ENCODE measurements around the gene ITGB2.

The ITGB2 gene

DNA sequence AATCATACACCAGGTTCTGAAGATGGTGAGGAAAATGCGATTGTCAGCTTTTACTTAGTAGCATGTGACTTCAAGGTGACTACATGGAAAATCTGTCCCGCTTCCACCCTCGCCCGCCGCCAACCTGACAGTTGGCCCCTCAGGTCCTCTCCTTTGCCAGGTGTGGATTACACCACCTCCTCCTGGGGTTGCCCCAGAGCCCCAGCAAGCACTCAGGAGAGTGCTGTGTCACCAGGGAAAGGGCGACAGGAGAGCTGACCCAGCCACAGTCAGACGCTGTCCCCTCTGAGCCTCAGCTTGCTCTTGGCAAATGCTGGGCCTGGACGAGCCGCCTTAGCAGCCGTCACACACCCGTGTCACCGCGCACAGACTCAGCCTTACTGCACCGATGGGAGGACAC, 65.1 kb downstream of the ITGB2 start:
- Mint-ChIP-seq H3K27ac (no peak overlapping the region), H3K36me3 (ENCODE audit: low read depth) (peaks cover 81% of the 10 kb centered on the region), H3K9me3 (no peaks in the 10 kb centered on the region), H3K4me1 (no peaks in the 10 kb centered on the region), H3K27me3 (ENCODE audit: low read depth) (no peaks in the 10 kb centered on the region), H3K4me3 (no peak overlapping the region)
- TF ChIP-seq, protein P1, sequence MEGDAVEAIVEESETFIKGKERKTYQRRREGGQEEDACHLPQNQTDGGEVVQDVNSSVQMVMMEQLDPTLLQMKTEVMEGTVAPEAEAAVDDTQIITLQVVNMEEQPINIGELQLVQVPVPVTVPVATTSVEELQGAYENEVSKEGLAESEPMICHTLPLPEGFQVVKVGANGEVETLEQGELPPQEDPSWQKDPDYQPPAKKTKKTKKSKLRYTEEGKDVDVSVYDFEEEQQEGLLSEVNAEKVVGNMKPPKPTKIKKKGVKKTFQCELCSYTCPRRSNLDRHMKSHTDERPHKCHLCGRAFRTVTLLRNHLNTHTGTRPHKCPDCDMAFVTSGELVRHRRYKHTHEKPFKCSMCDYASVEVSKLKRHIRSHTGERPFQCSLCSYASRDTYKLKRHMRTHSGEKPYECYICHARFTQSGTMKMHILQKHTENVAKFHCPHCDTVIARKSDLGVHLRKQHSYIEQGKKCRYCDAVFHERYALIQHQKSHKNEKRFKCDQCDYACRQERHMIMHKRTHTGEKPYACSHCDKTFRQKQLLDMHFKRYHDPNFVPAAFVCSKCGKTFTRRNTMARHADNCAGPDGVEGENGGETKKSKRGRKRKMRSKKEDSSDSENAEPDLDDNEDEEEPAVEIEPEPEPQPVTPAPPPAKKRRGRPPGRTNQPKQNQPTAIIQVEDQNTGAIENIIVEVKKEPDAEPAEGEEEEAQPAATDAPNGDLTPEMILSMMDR (IDR thresholded peaks at IDR 0.05; ENCODE audit: unreplicated experiment in 3 of 3), result no peak

DNA sequence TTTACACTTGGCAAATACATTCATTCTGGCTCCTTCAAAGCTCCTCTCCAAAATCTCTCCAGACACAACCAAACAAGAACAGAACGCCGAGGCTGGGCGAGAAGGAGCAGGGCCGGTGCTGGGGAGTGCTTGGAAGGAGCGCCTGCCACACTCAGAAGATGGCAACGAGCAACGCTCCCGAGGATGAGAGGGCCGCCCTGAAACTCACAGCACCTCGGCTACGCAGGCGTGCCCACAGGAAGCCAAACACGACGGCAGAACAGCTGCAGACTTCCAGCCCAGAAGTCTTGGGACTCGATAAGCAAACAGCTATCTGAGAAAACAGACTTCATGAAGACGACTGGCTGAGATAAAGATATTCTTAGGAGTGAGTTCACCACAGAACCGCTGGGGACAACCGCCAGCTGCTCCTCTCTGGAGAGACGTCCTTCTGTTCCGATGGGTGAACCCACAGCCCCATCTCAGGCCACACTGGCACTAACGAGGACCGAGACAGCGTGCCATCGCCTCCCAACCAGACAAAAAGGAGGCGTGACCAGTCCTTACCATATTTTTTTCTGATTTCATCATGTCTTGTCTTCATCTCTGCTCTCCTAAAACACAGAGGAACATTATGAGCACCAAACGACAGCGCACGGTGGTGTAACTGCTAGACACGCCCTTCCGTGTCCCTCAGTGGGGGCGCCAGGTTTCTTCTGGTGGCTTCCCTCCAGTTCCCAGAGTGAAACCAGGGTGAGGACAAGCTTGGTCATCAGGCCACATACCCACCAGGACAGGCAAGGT, 65.8 kb downstream of the ITGB2 start:
- Mint-ChIP-seq H3K9me3 (no peaks in the 10 kb centered on the region), H3K27me3 (ENCODE audit: low read depth) (no peaks in the 10 kb centered on the region), H3K4me1 (no peaks in the 10 kb centered on the region), H3K36me3 (ENCODE audit: low read depth) (peaks cover 80% of the 10 kb centered on the region), H3K4me3 (no peak overlapping the region), H3K27ac (no peak overlapping the region)
- TF ChIP-seq, protein P1 (IDR thresholded peaks at IDR 0.05; ENCODE audit: unreplicated experiment in 3 of 3), result no peak

DNA sequence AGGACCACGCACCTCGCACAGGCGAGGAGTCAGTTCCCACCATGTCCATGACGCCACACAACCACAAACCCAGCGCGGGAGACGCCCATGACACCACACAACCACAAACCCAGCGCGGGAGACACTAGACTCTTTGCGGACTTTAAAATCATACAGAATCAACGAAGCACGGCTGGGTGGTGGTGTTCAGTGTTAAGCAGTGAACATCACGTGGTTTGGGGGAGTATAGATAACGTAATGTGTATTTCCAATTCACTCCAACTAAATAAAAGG, 66.4 kb downstream of the ITGB2 start:
- Mint-ChIP-seq H3K4me1 (no peaks in the 10 kb centered on the region), H3K27me3 (ENCODE audit: low read depth) (no peaks in the 10 kb centered on the region), H3K36me3 (ENCODE audit: low read depth) (peaks cover 80% of the 10 kb centered on the region), H3K4me3 (no peak overlapping the region), H3K9me3 (no peaks in the 10 kb centered on the region), H3K27ac (no peak overlapping the region)
- TF ChIP-seq, protein P1 (IDR thresholded peaks at IDR 0.05; ENCODE audit: unreplicated experiment in 3 of 3), result no peak

DNA sequence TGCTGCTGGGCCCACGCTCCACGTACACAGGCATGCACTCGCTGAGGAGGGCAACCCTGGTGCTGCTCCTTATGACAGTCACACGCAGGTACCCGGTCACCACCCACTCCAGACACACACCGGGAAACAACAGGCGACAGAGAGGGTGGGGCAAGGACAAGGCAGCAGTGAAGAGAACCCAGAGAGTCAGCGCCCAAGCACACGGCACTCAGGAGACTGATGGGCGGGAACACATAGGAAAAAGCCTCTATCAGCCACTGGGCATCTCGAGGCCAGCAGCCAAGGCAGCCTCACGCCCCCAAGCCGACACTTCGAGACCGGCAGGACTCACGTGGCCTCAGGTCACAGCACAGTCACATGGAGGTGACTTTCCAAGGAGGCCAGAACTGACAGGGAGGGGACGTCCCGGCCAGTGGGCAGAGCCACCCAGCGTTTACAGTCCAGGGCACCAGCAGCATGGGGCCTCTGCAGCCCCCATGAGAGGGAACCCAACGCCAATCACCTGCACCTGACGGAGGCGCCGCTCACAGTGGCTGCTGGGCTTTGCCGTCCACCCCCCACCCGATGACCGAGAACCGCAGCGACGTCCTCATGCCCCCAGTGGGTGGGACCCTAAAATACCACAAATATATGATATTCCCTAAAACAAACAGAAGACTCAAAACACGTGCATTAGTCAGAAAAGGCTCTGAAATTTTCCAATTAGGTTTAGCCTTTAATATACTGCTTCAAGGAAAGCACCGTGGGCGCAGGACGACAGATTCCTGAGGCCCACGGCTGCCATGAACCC, 66.9 kb downstream of the ITGB2 start:
- H3K9me3 Mint-ChIP-seq, result no peaks in the 10 kb centered on the region
- peaks cover 76% of the 10 kb centered on the region for H3K36me3 Mint-ChIP-seq (ENCODE audit: low read depth)
- no peak overlapping the region for H3K4me3 Mint-ChIP-seq
- no peaks in the 10 kb centered on the region for H3K27me3 Mint-ChIP-seq (ENCODE audit: low read depth)
- H3K27ac Mint-ChIP-seq, result no peak overlapping the region
- TF ChIP-seq, protein P1 (IDR thresholded peaks at IDR 0.05; ENCODE audit: unreplicated experiment in 3 of 3), result no peak
- H3K4me1 Mint-ChIP-seq, result no peaks in the 10 kb centered on the region

DNA sequence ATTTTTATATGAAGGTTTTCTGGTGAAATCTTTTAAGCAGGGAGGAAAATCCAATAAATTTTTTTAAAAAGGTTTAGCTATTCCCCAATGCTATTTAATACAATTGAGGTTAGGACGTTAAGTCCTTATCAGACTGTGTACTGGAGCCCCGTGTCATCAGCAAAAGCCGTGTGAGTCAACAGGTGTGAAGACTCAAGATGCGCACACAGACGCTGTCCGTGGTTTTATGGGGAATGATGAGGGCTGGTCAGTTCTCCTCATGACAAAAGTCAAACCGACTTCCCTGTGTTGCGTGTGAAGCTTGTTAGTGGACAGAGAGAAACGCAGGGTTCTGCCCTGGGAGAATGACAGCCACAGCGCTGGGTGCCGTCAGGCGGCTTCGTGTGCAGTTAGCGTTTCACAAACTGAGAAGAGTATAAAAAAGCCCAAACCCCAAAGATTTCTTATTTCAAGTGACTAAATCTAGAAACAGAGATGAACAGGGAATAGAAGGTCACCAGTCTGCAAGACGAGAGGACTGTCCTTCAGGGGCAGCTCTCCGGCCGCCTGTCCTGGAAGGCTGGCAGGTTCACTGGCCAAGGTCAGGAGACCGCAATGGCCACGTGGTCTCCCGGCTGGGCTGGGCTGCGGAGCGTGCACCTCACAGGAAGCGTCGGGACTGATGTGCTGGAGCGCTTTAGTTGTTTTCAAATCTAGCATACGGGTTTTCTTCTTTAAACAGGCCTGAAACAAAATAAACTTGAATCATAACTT, 69.6 kb downstream of the ITGB2 start:
- H3K4me3 Mint-ChIP-seq, result no peak overlapping the region
- H3K27ac Mint-ChIP-seq, result no peak overlapping the region
- no peaks in the 10 kb centered on the region for H3K9me3 Mint-ChIP-seq
- H3K4me1 Mint-ChIP-seq, result peaks cover 6% of the 10 kb centered on the region
- H3K36me3 Mint-ChIP-seq (ENCODE audit: low read depth), result peaks cover 67% of the 10 kb centered on the region
- H3K27me3 Mint-ChIP-seq (ENCODE audit: low read depth), result peaks cover 3% of the 10 kb centered on the region
- TF ChIP-seq, protein P1 (IDR thresholded peaks at IDR 0.05; ENCODE audit: unreplicated experiment in 3 of 3), result no peak
